Measurements from ENCODE around the gene PCCA.

The PCCA gene

GRCh38 chr13:100543872-100544602, 455.1 kb downstream of the PCCA start:
- no peak overlapping the region for H3K27ac ChIP-seq (ENCODE audit: low read depth, low read length, poor library complexity, severe bottlenecking)
- no peak overlapping the region for H3K9ac ChIP-seq (ENCODE audit: low read length)
- H3K27me3 ChIP-seq (ENCODE audit: insufficient read depth, low read length), result no peaks in the 10 kb centered on the region
- H3K79me2 ChIP-seq (ENCODE audit: insufficient read depth, low read length), result no peaks in the 10 kb centered on the region
- H4K20me1 ChIP-seq (ENCODE audit: insufficient read depth, low read length), result no peaks in the 10 kb centered on the region
- H3K9me2 ChIP-seq (ENCODE audit: low read depth, low read length), result no peaks in the 10 kb centered on the region
- TF ChIP-seq EZH2 (IDR thresholded peaks at IDR 0.05; ENCODE audit: borderline replicate concordance, low read length) (no peak), CTCF (IDR thresholded peaks at IDR 0.05; ENCODE audit: low read length) (no peak)
- H3K9me3 ChIP-seq (ENCODE audit: low read length), result no peaks in the 10 kb centered on the region
- no peak overlapping the region for H2AFZ ChIP-seq (ENCODE audit: low read length)
- H3K4me1 ChIP-seq (ENCODE audit: insufficient read depth, low read length, severe bottlenecking), result no peaks in the 10 kb centered on the region
- no peak overlapping the region for H3K4me3 ChIP-seq (ENCODE audit: low read depth, low read length, poor library complexity, severe bottlenecking)
- no peaks in the 10 kb centered on the region for H3K36me3 ChIP-seq (ENCODE audit: insufficient read depth, low read length)
- no peak overlapping the region for H3K4me2 ChIP-seq (ENCODE audit: low read length)
- no peaks in the 10 kb centered on the region for H3F3A ChIP-seq (ENCODE audit: insufficient read depth, low read length)

DNA sequence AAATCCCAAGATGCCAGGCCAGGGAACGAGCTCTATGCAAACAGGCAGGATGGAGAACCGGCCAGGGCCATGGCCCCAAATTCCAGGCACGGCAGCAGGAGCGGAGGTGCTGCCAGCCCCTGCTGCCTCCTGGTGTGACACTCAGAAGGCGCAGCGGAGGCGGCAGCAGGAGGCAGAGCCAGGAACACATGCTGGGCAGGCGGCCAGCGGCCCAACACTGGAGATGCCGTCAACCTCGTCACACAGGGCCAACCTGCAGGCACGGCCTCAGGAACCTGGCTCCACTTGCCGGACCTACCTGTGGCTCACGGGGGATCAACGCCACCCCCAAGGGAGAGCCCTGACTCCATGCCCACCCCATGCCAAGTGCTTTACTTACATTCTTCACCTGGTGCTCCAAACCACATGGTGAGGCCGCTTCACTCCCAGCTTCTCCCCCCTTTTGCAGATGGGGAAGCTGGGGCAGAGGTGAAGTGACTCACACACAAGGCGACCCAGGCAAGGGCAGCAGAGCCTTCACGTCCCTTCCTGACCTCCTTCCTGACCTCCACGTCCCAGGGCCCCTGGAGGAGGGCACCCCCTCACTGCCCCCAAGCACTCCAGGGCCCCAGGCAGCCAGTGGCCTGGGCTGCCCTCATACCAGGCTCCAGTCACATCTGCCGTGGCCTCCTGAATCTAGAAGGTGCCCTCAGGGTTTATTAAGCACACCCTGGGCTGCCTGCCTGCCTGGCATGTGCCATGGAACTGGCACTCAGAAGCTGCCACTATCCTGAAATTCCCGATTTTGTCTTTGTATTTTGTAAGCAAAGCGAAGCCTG, 456.2 kb downstream of the PCCA start:
- H2AFZ ChIP-seq (ENCODE audit: low read length), result no peak overlapping the region
- no peak for TF ChIP-seq EZH2 (IDR thresholded peaks at IDR 0.05; ENCODE audit: borderline replicate concordance, low read length)
- TF ChIP-seq CTCF (IDR thresholded peaks at IDR 0.05; ENCODE audit: low read length), result no peak
- H3K4me2 ChIP-seq (ENCODE audit: low read length), result no peak overlapping the region
- no peaks in the 10 kb centered on the region for H4K20me1 ChIP-seq (ENCODE audit: insufficient read depth, low read length)
- no peak overlapping the region for H3K9ac ChIP-seq (ENCODE audit: low read length)
- H3F3A ChIP-seq (ENCODE audit: insufficient read depth, low read length), result no peaks in the 10 kb centered on the region
- no peak overlapping the region for H3K4me3 ChIP-seq (ENCODE audit: low read depth, low read length, poor library complexity, severe bottlenecking)
- no peak overlapping the region for H3K27ac ChIP-seq (ENCODE audit: low read depth, low read length, poor library complexity, severe bottlenecking)
- H3K79me2 ChIP-seq (ENCODE audit: insufficient read depth, low read length), result no peaks in the 10 kb centered on the region
- no peaks in the 10 kb centered on the region for H3K27me3 ChIP-seq (ENCODE audit: insufficient read depth, low read length)
- no peaks in the 10 kb centered on the region for H3K9me3 ChIP-seq (ENCODE audit: low read length)
- H3K36me3 ChIP-seq (ENCODE audit: insufficient read depth, low read length), result no peaks in the 10 kb centered on the region
- H3K4me1 ChIP-seq (ENCODE audit: insufficient read depth, low read length, severe bottlenecking), result no peaks in the 10 kb centered on the region
- no peaks in the 10 kb centered on the region for H3K9me2 ChIP-seq (ENCODE audit: low read depth, low read length)

DNA sequence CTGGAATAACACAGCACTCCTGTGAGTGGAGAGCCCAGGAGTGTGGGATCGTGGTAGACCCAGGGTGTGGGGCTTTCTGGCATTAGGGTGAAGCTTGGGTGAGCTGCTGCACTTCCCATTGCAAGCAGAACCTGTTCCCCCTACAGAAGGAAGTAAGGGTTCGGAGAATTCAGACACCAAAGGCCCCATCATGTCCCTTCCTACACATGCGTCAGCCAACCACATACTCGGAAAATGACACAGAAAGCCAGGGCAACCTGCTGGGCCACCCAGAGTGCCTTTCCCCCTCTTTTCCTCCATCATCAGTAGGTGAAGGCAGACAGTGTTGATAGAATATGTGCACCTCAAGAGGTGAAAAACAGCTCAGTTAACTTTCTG, 456.8 kb downstream of the PCCA start:
- no peak overlapping the region for H3K9ac ChIP-seq (ENCODE audit: low read length)
- H3K4me1 ChIP-seq (ENCODE audit: insufficient read depth, low read length, severe bottlenecking), result no peaks in the 10 kb centered on the region
- no peaks in the 10 kb centered on the region for H3F3A ChIP-seq (ENCODE audit: insufficient read depth, low read length)
- no peak overlapping the region for H3K27ac ChIP-seq (ENCODE audit: low read depth, low read length, poor library complexity, severe bottlenecking)
- H4K20me1 ChIP-seq (ENCODE audit: insufficient read depth, low read length), result no peaks in the 10 kb centered on the region
- TF ChIP-seq CTCF (IDR thresholded peaks at IDR 0.05; ENCODE audit: low read length), result no peak
- no peak for TF ChIP-seq EZH2 (IDR thresholded peaks at IDR 0.05; ENCODE audit: borderline replicate concordance, low read length)
- H2AFZ ChIP-seq (ENCODE audit: low read length), result no peak overlapping the region
- no peaks in the 10 kb centered on the region for H3K27me3 ChIP-seq (ENCODE audit: insufficient read depth, low read length)
- H3K4me3 ChIP-seq (ENCODE audit: low read depth, low read length, poor library complexity, severe bottlenecking), result no peak overlapping the region
- no peaks in the 10 kb centered on the region for H3K36me3 ChIP-seq (ENCODE audit: insufficient read depth, low read length)
- H3K9me2 ChIP-seq (ENCODE audit: low read depth, low read length), result no peaks in the 10 kb centered on the region
- no peak overlapping the region for H3K4me2 ChIP-seq (ENCODE audit: low read length)
- H3K9me3 ChIP-seq (ENCODE audit: low read length), result no peaks in the 10 kb centered on the region
- no peaks in the 10 kb centered on the region for H3K79me2 ChIP-seq (ENCODE audit: insufficient read depth, low read length)

Measured in OCI-LY1 (cell line).